Coronary artery (tissue), 2 donors: ENCODE data around the gene DUSP22.
A peak's percentile ranks its signal among the peaks of the same experiment; 100 is the strongest.

Experiments used
- DNase-seq: peaks from one replicate; pipeline ENCODE4 v3.0.0-alpha.2; 2017; ENCODE audit warnings: low spot score
- H3K27ac ChIP-seq, 2 donors: fragments of 200-600 bp; sonication (generic); one replicate each; pipeline ENCODE4 v1.5.1; 2016 to 2019
- H3K4me3 ChIP-seq: fragments of 200-600 bp; sonication (generic); 2 replicates; pipeline ENCODE4 v1.5.1; 2016; ENCODE audit warnings: mild to moderate bottlenecking, moderate library complexity
- TF ChIP-seq, protein P1 (sequence below): fragments of 200-600 bp; sonication (generic); IDR thresholded peaks from one replicate; pipeline ENCODE4 v1.5.1; 2019; ENCODE audit warnings: antibody characterized with exemption

The DUSP22 gene

GRCh38 chr6:398065-398464 lies 105.8 kb downstream of the DUSP22 start:
- Histone ChIP-seq H3K4me3 (no peak overlapping the region), H3K27ac (no peak overlapping the region)
- TF ChIP-seq, protein P1, sequence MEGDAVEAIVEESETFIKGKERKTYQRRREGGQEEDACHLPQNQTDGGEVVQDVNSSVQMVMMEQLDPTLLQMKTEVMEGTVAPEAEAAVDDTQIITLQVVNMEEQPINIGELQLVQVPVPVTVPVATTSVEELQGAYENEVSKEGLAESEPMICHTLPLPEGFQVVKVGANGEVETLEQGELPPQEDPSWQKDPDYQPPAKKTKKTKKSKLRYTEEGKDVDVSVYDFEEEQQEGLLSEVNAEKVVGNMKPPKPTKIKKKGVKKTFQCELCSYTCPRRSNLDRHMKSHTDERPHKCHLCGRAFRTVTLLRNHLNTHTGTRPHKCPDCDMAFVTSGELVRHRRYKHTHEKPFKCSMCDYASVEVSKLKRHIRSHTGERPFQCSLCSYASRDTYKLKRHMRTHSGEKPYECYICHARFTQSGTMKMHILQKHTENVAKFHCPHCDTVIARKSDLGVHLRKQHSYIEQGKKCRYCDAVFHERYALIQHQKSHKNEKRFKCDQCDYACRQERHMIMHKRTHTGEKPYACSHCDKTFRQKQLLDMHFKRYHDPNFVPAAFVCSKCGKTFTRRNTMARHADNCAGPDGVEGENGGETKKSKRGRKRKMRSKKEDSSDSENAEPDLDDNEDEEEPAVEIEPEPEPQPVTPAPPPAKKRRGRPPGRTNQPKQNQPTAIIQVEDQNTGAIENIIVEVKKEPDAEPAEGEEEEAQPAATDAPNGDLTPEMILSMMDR, result no peak
- no peak for DNase-seq

- Histone ChIP-seq H3K4me3 (no peak overlapping the region), H3K27ac (no peak overlapping the region)
- TF ChIP-seq, protein P1, result no peak
- DNase-seq, result peak; percentile 63
Observed at GRCh38 chr6:398558-399078, 106.3 kb downstream of the DUSP22 start.

DNA sequence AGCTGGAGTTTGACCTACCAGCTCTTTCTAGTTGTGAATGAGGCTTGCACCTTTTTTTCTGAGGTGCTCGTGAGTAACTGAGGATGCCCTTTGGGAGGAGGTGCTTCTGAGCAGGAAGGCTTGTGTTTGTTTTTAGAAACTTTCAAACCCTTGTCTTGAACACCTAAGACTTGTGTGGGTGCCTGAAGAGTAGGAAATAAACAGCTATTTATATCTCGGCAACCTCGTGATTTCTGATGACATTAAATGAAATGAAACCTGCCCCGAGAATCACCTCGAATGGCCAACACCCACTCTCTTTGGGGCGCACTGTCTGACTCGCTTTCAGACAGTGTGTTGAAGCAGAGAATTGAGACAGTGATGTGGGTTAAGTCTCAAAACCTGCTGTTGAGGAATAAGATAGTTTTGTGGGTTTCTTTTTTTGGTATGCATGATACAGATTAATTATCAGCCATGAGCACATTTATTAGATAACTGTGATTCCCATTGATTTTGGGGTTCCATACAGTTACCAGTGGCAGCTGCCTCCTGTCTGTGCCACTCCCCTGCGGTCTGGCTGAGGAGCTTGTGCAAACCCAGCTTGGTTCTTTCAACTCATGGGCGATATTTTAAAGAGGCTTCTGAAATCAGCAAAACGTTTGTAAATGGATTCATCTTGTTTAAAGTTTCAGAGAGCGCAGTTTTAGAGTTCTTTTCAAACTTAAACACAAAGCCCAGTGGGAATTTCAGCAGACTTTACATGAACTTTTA lies 107.7 kb downstream of the DUSP22 start:
- Histone ChIP-seq H3K27ac (no peak overlapping the region), H3K4me3 (no peak overlapping the region)
- DNase-seq, result no peak
- TF ChIP-seq, protein P1, result no peak

DNA sequence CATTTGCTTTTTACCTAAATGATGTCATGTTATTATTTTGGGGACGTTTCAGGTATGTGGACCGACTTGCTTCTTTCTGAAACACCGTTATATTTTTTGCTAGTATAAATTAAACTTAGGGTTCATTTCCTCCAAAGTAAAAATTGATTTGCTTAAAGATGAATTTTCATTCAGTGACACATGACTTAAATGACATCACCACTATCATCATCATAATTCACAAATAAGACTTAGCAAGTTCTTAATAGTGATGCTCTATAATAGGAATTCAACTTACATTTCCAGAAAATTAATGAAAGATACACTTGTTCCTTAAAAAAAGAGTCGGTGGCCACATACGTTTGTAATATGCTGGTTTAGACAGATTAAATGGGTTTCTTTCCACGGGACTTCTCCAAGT lies 108.5 kb downstream of the DUSP22 start:
- TF ChIP-seq, protein P1, result no peak

More for the DNA sequence above, 108.5 kb downstream of the DUSP22 start:
- H3K4me3 ChIP-seq, result no peak overlapping the region
- DNase-seq, result no peak
- no peak overlapping the region for H3K27ac ChIP-seq
